ENCODE data around the gene CABP4.
"Not testable (repeated sequence)": the region's sequence is repeated elsewhere in the genome, so short reads cannot be mapped to it uniquely, and the experiment has no call there.

Gene CABP4

GRCh38 chr11:67457453-67457852, 2.3 kb downstream of the CABP4 start:
- in situ Hi-C loops (cut with HindIII; ENCODE audit: low pct_unique_long_range_greater_than_20kb, low sequenced_read_pairs) = no loop called here
- TF ChIP-seq JUND (IDR thresholded peaks at IDR 0.05; ENCODE audit: low read depth) = no peak

GRCh38 chr11:67458266-67458665, 3.1 kb downstream of the CABP4 start:
- TF ChIP-seq JUND (IDR thresholded peaks at IDR 0.05; ENCODE audit: low read depth) = no peak
- in situ Hi-C loops (cut with HindIII; ENCODE audit: low pct_unique_long_range_greater_than_20kb, low sequenced_read_pairs) = no loop called here

More at GRCh38 chr11:67457453-67457852, 2.3 kb downstream of the CABP4 start:
- no peak for DNase-seq (ENCODE audit: low read depth in 1 of 2, low spot score in 1 of 2)

GRCh38 chr11:67463186-67463585, 8.0 kb downstream of the CABP4 start:
- DNase-seq (ENCODE audit: low read depth in 1 of 2, low spot score in 1 of 2) = no peak
- in situ Hi-C loops (cut with HindIII; ENCODE audit: low pct_unique_long_range_greater_than_20kb, low sequenced_read_pairs) = no loop called here
- no peak for TF ChIP-seq JUND (IDR thresholded peaks at IDR 0.05; ENCODE audit: low read depth)

More at GRCh38 chr11:67458266-67458665, 3.1 kb downstream of the CABP4 start:
- no peak for DNase-seq (ENCODE audit: low read depth in 1 of 2, low spot score in 1 of 2)

GRCh38 chr11:67463680-67464410, 8.7 kb downstream of the CABP4 start:
- no peak for TF ChIP-seq JUND (IDR thresholded peaks at IDR 0.05; ENCODE audit: low read depth)
- peak in 1 of 2 experiments; percentile 87 for DNase-seq (ENCODE audit: low read depth in 1 of 2, low spot score in 1 of 2)
- in situ Hi-C loops (cut with HindIII; ENCODE audit: low pct_unique_long_range_greater_than_20kb, low sequenced_read_pairs) = no loop called here

GRCh38 chr11:67464411-67465188, 9.4 kb downstream of the CABP4 start:
- in situ Hi-C loops (cut with HindIII; ENCODE audit: low pct_unique_long_range_greater_than_20kb, low sequenced_read_pairs) = no loop called here
- peak; percentile 92 to 98 for DNase-seq (ENCODE audit: low read depth in 1 of 2, low spot score in 1 of 2)
- TF ChIP-seq JUND (IDR thresholded peaks at IDR 0.05; ENCODE audit: low read depth) = no peak

GRCh38 chr11:67465189-67465510, 10.0 kb downstream of the CABP4 start:
- TF ChIP-seq JUND (IDR thresholded peaks at IDR 0.05; ENCODE audit: low read depth) = no peak
- peak in 1 of 2 experiments; percentile 50 for DNase-seq (ENCODE audit: low read depth in 1 of 2, low spot score in 1 of 2)
- in situ Hi-C loops (cut with HindIII; ENCODE audit: low pct_unique_long_range_greater_than_20kb, low sequenced_read_pairs) = no loop called here

- DNase-seq (ENCODE audit: low read depth in 1 of 2, low spot score in 1 of 2) = peak in 1 of 2 experiments; percentile 85
- in situ Hi-C loops (cut with HindIII; ENCODE audit: low pct_unique_long_range_greater_than_20kb, low sequenced_read_pairs) = not testable (repeated sequence)
- 0 out of 2 replicates have a peak, but pooled peaks have one; percentile 16 for TF ChIP-seq JUND (IDR thresholded peaks at IDR 0.05; ENCODE audit: low read depth)
These were observed 10.4 kb downstream of the CABP4 start for GRCh38 chr11:67465530-67465929.

GRCh38 chr11:67466367-67466766, 11.2 kb downstream of the CABP4 start:
- no peak for TF ChIP-seq JUND (IDR thresholded peaks at IDR 0.05; ENCODE audit: low read depth)
- no peak for DNase-seq (ENCODE audit: low read depth in 1 of 2, low spot score in 1 of 2)
- in situ Hi-C loops (cut with HindIII; ENCODE audit: low pct_unique_long_range_greater_than_20kb, low sequenced_read_pairs) = no loop called here

- in situ Hi-C loops (cut with HindIII; ENCODE audit: low pct_unique_long_range_greater_than_20kb, low sequenced_read_pairs) = no loop called here
These were observed 12.0 kb downstream of the CABP4 start for GRCh38 chr11:67466962-67467771.

GRCh38 chr11:67468056-67468455, 12.9 kb downstream of the CABP4 start:
- peak; percentile 94 to 96 for DNase-seq (ENCODE audit: low read depth in 1 of 2, low spot score in 1 of 2)
- TF ChIP-seq JUND (IDR thresholded peaks at IDR 0.05; ENCODE audit: low read depth) = 0 out of 2 replicates have a peak, but pooled peaks have one; percentile 24
- in situ Hi-C loops (cut with HindIII; ENCODE audit: low pct_unique_long_range_greater_than_20kb, low sequenced_read_pairs) = no loop called here

More at GRCh38 chr11:67466962-67467771, 12.0 kb downstream of the CABP4 start:
- no peak for DNase-seq (ENCODE audit: low read depth in 1 of 2, low spot score in 1 of 2)
- TF ChIP-seq JUND (IDR thresholded peaks at IDR 0.05; ENCODE audit: low read depth) = no peak

GRCh38 chr11:67468456-67468758, 13.3 kb downstream of the CABP4 start:
- DNase-seq (ENCODE audit: low read depth in 1 of 2, low spot score in 1 of 2) = no peak
- no peak for TF ChIP-seq JUND (IDR thresholded peaks at IDR 0.05; ENCODE audit: low read depth)
- in situ Hi-C loops (cut with HindIII; ENCODE audit: low pct_unique_long_range_greater_than_20kb, low sequenced_read_pairs) = no loop called here

- in situ Hi-C loops (cut with HindIII; ENCODE audit: low pct_unique_long_range_greater_than_20kb, low sequenced_read_pairs) = no loop called here
- DNase-seq (ENCODE audit: low read depth in 1 of 2, low spot score in 1 of 2) = peak; percentile 82 to 96
- TF ChIP-seq JUND (IDR thresholded peaks at IDR 0.05; ENCODE audit: low read depth) = no peak
These were observed 13.8 kb downstream of the CABP4 start, which contains the start of gene TMEM134 for GRCh38 chr11:67468759-67469507. TMEM134 (minus strand) TSS chr11:67469251; CDS start chr11:67469192, 59 bp downstream.
